Measurements from ENCODE around the gene USP5.

DNA sequence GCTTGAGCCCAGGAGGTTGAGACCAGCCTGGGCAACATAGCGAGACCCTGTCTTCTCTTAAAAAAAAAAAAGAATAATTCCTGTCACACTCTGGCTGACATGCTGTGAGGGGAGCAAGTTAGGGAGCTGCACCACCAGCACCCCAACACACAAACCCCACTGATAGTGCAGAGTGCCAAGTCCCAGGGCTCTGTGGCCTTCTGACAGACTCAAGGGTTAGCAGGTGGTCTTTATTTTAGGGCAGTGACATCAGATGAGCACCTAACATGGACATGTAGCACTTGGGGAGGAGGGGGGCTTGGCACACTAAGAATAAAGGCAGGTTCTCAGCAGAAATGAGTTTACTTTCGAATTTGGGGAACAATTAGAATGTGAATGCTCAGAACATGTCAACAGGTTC, 6.8 kb downstream of the USP5 start:
- TF ChIP-seq, protein P1, sequence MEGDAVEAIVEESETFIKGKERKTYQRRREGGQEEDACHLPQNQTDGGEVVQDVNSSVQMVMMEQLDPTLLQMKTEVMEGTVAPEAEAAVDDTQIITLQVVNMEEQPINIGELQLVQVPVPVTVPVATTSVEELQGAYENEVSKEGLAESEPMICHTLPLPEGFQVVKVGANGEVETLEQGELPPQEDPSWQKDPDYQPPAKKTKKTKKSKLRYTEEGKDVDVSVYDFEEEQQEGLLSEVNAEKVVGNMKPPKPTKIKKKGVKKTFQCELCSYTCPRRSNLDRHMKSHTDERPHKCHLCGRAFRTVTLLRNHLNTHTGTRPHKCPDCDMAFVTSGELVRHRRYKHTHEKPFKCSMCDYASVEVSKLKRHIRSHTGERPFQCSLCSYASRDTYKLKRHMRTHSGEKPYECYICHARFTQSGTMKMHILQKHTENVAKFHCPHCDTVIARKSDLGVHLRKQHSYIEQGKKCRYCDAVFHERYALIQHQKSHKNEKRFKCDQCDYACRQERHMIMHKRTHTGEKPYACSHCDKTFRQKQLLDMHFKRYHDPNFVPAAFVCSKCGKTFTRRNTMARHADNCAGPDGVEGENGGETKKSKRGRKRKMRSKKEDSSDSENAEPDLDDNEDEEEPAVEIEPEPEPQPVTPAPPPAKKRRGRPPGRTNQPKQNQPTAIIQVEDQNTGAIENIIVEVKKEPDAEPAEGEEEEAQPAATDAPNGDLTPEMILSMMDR (conservative IDR thresholded peaks at IDR 0.05 in 1 of 2, IDR thresholded peaks at IDR 0.05 in 1 of 2; ENCODE audit: extremely low read depth in 1 of 2, insufficient read depth in 1 of 2, low read depth in 1 of 2, low read length in 2 of 2), result no peak
- TF ChIP-seq EZH2 (IDR thresholded peaks at IDR 0.05; ENCODE audit: borderline replicate concordance, low read length), result no peak

Data from mammary epithelial cell (primary cell).